HG03457 (cell line): ENCODE data around the gene FEM1C.

Experiments used
- ATAC-seq: cut with Tn5 transposase; IDR thresholded peaks from one replicate; pipeline ENCODE4 v1.9.1; 2021; ENCODE audit warnings: moderate number of reproducible peaks; ENCODE audit not compliant: unreplicated experiment

Gene FEM1C

GRCh38 chr5:115544436-115545350 lies at the start of gene FEM1C:
TSS of gene FEM1C (minus strand) at chr5:115544775. CDS start at chr5:115543493, 1,282 bp downstream.
- ATAC-seq: peak; percentile 98

- ATAC-seq: no peak
These were observed 44.5 kb upstream of the FEM1C start for GRCh38 chr5:115589043-115589442.

GRCh38 chr5:115588640-115589039 lies 44.1 kb upstream of the FEM1C start:
- no peak for ATAC-seq

GRCh38 chr5:115586525-115587146 lies 42.1 kb upstream of the FEM1C start:
- no peak for ATAC-seq

- ATAC-seq: no peak
These were observed 40.7 kb upstream of the FEM1C start for GRCh38 chr5:115585265-115585664.

- no peak for ATAC-seq
These were observed 39.9 kb upstream of the FEM1C start for GRCh38 chr5:115584501-115584900.

- ATAC-seq: no peak
These were observed 38.9 kb upstream of the FEM1C start for GRCh38 chr5:115583474-115583873.

GRCh38 chr5:115580941-115581340 lies 36.4 kb upstream of the FEM1C start:
- no peak for ATAC-seq

GRCh38 chr5:115579747-115580173 lies 35.2 kb upstream of the FEM1C start:
- peak; percentile 44 for ATAC-seq

GRCh38 chr5:115579216-115579615 lies 34.6 kb upstream of the FEM1C start:
- ATAC-seq: no peak

- ATAC-seq: peak; percentile 42
These were observed 34.1 kb upstream of the FEM1C start for GRCh38 chr5:115578657-115579056.

- ATAC-seq: peak; percentile 26
These were observed 33.2 kb upstream of the FEM1C start for GRCh38 chr5:115577741-115578140.

GRCh38 chr5:115577329-115577728 lies 32.8 kb upstream of the FEM1C start:
- no peak for ATAC-seq

GRCh38 chr5:115575167-115576070 lies 30.8 kb upstream of the FEM1C start:
- no peak for ATAC-seq

GRCh38 chr5:115573133-115573532 lies 28.6 kb upstream of the FEM1C start:
- no peak for ATAC-seq

GRCh38 chr5:115571441-115571878 lies 26.9 kb upstream of the FEM1C start:
- no peak for ATAC-seq

- no peak for ATAC-seq
These were observed 24.1 kb upstream of the FEM1C start for GRCh38 chr5:115568668-115569067.

- ATAC-seq: no peak
These were observed 20.7 kb upstream of the FEM1C start for GRCh38 chr5:115565233-115565632.

- no peak for ATAC-seq
These were observed 16.6 kb upstream of the FEM1C start for GRCh38 chr5:115561176-115561575.

GRCh38 chr5:115559524-115559923 lies 14.9 kb upstream of the FEM1C start:
- ATAC-seq: no peak

GRCh38 chr5:115558388-115558956 lies 13.9 kb upstream of the FEM1C start:
- ATAC-seq: no peak
